HS-5 (cell line): Measurements from ENCODE around the gene ANKLE1.

Experiments used
- DNase-seq: peaks from one replicate; pipeline ENCODE4 v3.0.0-alpha.2; 2012; ENCODE audit warnings: low read depth

The ANKLE1 gene

DNA sequence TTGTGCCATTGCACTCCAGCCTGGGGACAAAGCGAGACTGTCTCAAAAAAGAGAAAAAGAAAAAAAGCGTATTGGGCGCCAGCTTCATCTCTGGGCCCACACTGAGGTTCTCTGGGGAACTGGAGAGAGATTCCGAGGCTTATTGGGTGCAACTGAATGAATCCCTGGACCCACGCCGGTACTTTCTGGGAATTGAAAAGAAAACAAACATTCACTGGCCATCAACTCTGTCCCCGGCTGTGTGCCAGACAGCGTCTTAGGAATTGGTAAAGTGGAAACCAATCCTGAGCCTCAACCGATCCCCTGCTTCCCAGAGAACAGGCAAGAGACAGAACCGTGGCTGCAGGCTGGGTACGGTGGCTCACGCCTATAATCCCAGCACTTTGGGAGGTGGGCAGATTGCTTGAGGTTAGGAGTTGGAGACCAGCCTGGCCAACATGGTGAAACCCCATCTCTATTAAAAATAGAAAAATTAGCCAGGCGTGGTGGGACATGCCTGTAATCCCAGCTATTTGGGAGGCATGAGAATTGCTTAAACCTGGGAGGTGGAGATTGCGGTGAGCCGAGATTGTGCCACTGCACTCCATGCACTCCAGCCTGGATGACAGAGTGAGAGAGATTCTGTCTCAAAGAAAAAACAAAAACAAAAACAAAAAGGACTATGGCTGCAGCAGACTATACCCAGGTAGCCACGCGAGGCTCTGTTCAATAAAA, 44.3 kb downstream of the ANKLE1 start:
- no peak for DNase-seq

DNA sequence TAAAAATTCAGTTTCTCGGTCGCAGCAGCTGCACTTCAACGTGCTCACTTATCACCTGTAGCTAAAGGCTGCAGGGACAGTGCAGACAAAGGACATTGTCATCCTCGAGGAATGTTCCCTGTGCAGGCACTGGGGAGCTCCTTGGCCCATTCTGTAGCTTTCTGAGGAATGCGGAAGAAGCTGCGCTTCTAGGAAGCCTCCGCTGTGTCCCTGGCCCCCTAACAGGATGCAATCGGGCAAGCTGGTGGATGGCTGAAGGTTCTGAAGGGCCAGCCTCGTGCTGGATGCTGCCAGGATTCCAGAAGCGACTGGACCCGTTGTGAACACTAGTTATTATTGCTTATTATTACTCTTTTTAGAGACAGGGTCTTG, 44.9 kb downstream of the ANKLE1 start:
- DNase-seq = no peak

DNA sequence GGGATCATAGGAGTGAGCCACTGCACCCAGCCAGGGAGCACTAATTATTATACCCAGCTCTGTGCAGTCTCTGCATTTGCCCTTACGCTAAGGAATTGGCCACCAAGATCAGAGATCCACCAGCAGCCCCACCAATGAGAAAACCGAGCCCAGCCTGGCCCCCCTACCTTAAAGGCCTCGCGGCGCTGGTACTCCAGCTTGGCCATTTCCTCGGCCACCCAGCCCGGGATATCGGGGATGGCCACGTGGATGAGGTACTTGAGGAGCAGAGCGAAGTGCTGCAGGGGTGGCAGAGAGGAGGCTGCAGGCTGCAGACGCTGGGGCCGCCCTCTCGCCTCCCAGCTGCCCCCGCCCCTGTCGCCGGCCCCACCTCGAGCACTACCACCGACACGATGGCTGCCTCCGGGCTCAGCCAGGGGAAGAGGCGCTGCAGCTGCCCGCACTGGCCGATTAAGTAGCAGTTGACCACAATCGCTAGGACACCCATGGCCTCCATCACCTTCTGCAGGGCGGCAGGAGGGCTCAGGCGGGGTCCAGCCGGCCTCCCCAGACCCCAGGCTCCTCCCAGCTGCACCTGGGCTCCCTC, 45.5 kb downstream of the ANKLE1 start:
- DNase-seq = no peak

DNA sequence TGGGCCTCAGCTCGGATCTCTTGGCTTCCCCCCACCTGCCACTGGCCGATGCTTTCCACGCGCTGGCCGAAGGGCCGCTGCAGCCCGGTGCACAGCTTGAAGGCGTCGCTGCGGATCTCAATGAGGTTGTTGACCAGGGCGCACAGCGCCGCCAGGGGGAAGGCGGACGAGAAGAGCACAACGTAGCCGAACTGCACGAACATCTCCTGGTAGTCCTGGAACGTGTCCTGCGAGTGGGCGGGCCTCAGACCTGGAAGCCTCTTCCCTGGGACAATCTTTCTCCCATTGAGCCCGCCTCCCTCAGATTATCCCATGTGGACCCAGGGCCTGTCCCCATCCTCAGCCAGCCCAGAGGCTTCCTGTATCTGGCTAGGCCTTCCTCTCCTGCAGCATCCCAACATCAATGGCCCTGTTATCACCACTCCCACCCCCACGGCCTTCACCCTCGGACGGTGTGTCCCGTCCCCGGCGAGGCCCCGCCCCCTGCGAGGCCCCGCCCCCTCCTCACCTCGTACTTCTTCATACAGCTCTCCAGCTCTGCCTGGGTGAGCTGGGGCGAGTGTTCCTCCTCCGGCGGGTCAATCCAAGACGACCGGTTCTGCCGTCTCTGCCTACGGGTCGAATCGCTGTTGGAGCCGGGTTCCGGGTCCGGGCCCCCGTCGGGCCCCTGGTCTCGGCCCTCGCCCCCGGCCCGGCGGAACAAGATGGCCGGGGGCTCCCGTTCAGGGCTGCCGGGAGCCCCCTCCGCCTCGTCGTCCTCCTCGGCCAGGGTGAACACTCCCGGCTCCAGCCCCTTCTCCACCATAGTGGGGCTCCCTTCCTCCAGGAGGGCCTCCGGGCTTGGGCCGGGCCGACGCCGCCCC, 46.2 kb downstream of the ANKLE1 start:
- no peak for DNase-seq

DNA sequence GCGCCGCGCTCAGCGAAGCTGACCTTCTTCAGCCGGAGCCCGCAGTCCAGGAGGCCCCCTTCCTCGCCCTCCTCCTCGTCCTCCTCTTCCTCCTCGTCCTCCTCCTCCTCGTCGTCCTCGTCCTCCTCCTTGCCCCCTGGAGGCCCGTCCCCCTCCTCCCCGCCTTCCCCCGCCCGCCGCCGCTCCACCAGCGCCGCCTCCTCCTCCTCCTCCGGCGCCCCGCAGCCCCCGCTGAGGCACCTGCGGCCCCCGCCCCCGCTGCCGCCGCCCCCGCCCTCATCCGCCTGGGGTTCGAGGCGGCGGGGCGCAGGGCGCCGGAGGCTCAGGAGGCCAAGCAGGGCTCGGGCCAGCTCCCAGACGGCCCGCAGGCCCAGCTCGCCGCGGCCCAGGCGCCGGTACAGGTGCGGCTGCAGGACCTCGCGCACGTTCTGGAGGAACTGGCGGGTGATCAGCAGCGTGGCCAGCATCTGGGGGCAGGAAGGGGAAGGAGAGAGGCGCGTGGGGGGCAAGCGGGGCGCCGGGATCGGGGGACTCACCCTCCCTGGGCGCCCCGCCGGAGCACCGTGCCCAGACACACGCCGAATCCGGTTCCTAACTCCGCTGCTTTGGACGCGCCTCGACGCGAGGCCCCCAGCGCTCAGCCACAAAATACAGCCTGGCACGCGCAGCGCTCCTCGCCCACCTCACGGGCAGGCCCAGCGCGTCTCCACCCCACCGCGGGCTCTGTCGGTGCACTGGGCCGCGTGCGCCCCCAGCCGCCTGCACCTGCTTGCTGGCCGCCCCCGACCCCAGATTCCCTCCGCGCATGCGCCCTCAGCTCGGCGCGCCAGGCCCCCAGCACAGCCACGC, 47.0 kb downstream of the ANKLE1 start:
- DNase-seq = no peak

DNA sequence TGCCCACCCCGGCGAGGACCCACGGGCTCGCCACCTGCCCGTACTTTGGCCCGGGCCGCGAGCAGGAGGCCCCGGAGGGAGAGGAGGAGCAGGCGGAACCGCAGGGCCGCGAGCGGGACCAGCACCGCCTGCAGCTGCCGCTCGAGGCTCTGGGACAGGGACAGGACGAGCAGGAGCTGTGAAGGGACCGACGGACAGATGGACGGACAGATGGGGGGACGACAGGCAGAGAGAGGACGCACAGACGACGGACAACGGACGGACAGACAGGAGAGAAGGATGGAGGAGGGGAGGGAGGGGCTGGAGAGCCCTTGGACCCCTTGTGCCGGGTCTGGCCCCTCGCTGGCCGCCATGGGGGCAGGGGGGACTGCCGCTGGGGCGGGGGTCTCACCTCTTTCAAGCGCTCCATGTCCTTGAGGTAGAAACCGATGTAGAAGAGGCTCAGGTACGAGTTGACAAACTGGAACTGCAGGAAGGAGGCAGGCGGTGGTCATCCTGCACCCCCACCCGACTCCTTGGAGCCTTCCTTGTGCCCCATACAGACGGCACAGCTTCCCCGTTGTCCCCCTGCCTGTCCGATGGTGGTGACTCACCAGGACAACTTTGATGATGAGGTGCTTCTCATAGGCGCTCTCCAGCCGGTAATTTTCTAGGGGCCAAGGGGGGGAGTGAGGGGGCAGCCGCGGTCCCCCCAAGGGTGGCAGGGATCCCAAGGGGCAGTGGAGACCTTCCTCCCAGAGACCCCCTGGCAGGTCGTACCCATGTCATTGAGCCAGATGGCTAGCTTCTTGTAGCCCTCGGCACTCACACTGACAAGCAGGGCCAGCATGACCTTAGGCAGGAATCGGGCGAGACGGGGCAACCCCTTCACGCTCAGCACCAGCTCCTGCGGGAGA, 47.9 kb downstream of the ANKLE1 start:
- no peak for DNase-seq

DNA sequence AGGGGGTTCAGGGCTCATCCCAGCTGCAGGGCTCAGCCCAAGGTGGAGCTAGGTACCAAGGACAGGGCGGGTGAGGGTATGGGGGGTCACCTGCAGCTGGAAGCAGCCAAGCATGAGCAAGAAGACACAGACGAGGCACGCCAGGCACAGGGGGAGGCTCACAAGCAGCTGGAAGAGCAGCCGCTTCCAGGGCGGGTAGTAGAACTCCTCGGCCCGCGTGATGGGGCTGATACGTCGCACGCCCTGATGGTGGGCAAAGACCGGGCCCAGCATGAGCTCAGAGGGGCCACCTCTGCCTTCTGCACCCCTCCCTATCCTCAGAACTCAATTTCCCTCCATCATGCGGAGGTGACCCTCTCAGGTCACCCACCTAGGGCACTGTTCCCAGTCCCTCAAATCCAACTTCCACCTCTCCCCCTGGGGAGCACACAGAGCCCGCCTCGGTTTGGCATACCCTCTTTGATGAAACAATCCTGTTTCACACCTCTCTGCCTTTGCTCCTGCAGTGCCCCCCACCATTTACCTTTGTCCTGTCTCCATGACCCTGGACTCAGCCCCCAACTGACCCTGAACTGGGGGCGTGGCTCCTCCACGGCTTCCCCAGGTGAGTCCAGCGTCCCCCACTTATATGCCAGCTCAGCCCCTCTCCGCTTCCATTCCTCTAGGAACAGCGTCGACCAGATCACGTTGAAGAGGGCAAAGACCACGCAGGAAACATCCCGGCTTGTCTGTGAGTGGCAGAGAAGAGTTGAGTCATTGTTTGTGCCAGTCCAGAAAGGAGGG, 48.8 kb downstream of the ANKLE1 start:
- no peak for DNase-seq

DNA sequence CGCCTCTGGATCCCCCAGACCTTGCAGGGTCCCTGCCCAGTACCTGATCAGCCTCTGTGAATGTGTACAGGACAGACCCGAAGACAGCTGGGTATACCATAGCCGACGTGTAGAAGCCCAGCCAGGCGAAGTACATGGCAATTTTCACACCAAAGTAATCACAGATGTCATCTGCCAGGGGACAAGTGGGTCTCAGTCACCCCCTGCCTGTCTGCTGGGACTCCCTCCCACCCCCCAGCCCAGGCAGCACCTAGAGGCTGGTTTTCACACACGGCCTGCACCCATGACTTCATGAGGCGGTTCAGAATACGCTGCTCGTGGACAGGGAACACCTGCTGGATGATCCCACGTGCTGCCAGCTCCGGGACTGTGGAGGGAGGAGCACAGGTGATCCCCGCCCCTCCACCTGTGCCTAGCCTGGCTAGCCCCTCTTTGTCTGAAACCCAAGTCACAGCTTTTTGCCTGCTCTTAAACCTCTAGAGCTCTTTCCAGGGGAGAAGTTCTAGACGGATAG, 49.4 kb downstream of the ANKLE1 start:
- DNase-seq = no peak

DNA sequence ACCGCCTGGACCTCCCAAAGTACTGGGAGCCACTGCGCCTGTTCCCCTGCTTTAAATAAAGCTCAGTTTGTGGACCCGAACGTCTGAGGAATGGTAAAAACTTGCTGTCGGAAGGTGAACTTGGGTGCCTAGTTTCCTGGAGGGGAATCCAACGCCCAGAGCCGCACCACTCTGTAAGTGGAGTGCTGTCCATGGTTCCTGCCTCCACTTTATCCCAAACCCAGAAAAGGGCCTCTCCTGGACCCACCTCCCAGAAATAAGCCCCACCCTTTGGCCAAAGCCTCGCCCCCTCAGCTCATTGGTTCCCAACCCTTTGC, 50.6 kb downstream of the ANKLE1 start:
- DNase-seq = no peak

DNA sequence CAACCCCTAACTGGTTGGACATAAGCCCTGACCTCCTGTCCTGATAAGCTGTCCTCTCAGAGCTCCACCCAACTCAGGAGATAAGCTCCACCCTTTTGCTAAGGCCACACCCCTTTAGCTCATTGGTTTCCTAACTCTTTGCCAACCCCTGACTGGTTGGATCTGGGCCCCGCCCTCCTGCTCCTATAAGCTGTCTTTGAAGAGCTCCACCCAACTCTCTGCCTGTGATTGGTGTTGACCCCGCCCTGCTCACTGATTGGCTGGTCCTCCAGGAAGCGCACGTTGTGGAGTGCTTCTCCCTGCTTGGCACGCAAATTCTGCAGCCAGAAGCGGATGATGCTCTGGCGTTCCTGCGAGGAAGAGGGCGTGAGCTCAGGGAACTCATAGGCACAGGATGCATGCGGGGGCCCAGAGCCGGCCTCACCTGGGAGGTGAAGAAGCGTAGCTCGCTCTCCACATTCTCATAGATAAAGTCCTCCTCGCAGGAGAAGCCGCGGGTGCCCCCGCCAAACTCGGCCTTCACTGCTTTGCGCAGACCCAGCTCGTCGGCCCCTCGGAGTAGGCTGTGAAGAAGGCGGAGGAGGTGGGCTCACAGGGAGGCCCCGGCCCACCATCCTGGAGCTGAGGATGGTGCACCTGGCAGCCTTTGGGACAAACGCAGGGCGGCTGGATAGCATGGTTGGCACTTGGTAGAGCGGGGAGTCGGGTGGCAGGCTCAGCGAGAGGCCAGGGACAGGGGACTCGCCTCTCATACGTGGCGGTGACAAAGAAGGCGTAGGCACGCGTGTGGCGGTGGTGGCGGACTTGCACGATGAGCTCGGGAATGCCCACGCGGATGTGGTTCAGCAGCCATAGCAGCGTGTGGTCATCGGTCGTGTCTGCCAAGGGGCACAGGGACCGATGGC, 51.2 kb downstream of the ANKLE1 start:
- DNase-seq = no peak

DNA sequence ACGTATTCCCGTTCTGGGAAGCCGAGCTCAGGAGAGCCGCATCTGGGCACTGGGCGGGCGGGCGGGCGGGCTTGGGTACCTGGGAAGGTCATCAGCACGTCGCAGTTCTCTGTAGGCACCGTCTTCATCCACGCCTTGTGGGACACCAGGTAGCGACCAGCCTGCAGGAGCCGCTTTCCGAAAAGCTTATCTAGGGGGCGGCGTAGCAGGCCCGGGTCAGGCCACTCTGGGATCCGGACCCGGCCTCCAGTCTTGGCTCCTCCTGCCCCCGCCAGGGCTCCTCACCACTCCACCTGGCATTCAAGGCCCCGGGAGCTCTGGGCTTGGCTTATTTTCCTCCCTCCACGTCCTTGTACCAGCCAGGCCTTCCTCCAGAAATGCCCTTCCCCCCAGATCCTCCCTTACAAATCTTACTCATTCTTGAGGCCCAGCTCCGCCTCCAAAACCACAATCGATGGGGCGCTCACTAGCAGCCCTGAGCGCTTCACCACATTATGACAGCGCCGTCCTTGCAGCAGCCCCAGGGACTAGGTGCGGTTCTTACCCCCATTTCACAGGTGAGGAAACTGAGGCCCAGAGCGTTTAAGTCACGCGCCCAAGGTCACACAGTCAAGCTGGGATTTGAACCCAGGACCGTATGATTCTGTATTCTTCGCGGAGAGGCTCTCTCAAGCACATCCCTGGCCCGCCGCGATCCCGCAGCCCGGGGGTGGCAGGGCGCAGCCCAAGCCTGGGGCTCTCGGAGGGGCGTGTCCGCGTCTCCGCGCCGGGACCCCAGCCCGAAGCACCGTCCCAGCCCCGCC, 52.1 kb downstream of the ANKLE1 start:
- no peak for DNase-seq

DNA sequence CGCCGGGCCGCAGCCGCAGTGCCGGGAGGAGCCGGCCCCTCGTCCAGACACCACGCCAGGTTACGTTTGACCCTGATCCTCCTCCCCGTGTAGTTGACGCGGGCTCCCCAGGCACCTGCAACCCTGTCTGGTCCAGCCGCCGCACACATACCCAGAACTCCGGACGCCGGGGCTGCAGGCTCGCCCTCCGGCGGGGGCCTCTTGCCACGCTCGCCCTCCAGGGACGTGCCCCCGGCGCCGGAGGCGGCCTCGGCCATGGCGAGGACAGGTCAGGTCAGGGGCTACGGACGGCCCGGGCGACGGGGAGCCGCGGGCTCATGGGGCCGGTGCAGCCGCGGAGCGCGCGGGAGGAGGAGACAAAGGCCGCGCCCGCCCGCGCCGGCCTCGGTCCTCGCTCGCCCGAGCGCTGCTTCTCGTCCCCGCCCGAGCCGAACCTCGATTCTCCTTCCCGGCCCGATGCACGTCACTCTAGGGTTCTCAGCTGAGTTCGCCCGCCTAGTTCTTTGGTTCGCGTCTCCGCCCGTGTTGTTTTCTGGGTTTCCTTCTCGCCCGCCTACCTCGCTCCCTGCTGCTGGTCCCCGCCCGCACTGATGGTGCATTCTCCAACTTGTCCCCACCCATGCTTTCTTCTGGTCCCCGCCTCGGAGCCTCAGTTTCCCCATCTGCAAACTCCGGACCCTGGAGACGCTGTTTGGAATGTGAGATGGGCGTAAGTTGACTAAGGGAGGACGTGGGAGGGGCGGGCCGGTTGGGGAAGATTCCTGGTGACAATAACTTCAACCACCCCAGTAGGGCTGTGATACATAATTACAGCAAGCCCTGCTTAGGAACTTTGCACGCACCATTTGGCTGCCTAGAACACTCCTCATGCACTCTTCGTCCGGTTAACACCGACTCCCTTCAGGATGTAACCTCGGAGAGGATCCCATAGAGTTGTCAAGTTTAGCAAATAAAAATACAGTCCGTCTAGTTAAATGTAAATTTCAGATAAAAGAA, 53.0 kb downstream of the ANKLE1 start, which contains the start of gene ANO8:
Gene ANO8, minus strand, starts transcription at position 442 of the 996 bp plus-strand sequence. Its CDS starts 185 bp downstream, at position 257.
- DNase-seq = peak; percentile 87

DNA sequence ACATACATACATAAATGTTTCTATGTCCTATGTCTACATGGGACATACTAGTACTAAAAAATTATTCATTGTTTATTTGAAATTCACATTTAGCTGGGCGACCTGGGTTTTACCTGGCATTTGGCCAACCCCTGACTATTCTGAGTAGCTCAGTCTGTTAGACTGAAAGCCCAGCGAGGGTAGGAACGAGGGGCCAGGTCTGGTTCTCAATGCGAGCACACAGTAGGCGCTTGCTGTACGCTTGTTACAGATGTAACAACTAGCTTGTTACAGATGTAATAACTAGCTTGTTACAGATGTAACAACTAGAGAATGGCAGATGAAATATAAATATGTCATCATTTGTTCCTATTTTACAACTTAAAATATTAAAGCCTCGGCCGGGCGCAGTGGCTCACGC, 53.9 kb downstream of the ANKLE1 start:
- DNase-seq = no peak
